Hepatocyte (in vitro differentiated cells): ENCODE data around the gene PLXDC1. TPM values are rescaled to one million over a fixed set of nuclear protein-coding genes. Genes with fewer than 3 reads are reported as not detected.
A peak's percentile ranks its signal among the peaks of the same experiment; 100 is the strongest.
"Not testable (repeated sequence)": the region's sequence is repeated elsewhere in the genome, so short reads cannot be mapped to it uniquely, and the experiment has no call there.

Experiments
- DNase-seq: peaks from one replicate; pipeline ENCODE4 v3.0.0-alpha.2; 2016; ENCODE audit warnings: low spot score
- H2AFZ ChIP-seq: fragments of 200-600 bp; sonication (generic); 2 replicates; pipeline ENCODE4 v1.6.0; 2016; ENCODE audit warnings: antibody characterized with exemption, mild to moderate bottlenecking
- H3K27ac ChIP-seq: fragments of 200-600 bp; sonication (generic); 2 replicates; pipeline ENCODE4 v1.5.1; 2016; ENCODE audit warnings: mild to moderate bottlenecking
- H3K27me3 ChIP-seq: fragments of 200-600 bp; sonication (generic); 2 replicates; pipeline ENCODE4 v1.6.1; 2016
- H3K36me3 ChIP-seq: fragments of 200-600 bp; sonication (generic); replicated peaks from 2 replicates; pipeline ENCODE4 v1.5.1; 2016; ENCODE audit warnings: low read depth; ENCODE audit not compliant: insufficient read depth
- H3K4me1 ChIP-seq: fragments of 200-600 bp; sonication (generic); 2 replicates; pipeline ENCODE4 v1.5.1; 2016; ENCODE audit warnings: mild to moderate bottlenecking, moderate library complexity; ENCODE audit not compliant: insufficient read depth
- H3K4me2 ChIP-seq: fragments of 200-600 bp; sonication (generic); 2 replicates; pipeline ENCODE4 v1.6.0; 2016
- H3K4me3 ChIP-seq: fragments of 200-600 bp; sonication (generic); 2 replicates; pipeline ENCODE4 v1.5.1; 2016; ENCODE audit warnings: mild to moderate bottlenecking
- H3K79me2 ChIP-seq: fragments of 200-600 bp; sonication (generic); 2 replicates; pipeline ENCODE4 v1.6.0; 2017; ENCODE audit warnings: mild to moderate bottlenecking
- H3K9me2 ChIP-seq: fragments of 200-600 bp; sonication (generic); replicated peaks from 2 replicates; pipeline ENCODE4 v1.6.0; 2017; ENCODE audit warnings: mild to moderate bottlenecking; ENCODE audit not compliant: insufficient read depth
- H3K9me3 ChIP-seq: fragments of 200-600 bp; sonication (generic); 2 replicates; pipeline ENCODE4 v1.5.1; 2016; ENCODE audit warnings: low read depth, mild to moderate bottlenecking
- H4K20me1 ChIP-seq: fragments of 200-600 bp; sonication (generic); 2 replicates; pipeline ENCODE4 v1.6.0; 2016; ENCODE audit warnings: mild to moderate bottlenecking; ENCODE audit not compliant: insufficient read depth, poor library complexity, severe bottlenecking
- EZH2 ChIP-seq: fragments of 200-600 bp; sonication (generic); IDR thresholded peaks from 2 replicates; pipeline ENCODE4 v1.6.1; 2016; ENCODE audit warnings: antibody characterized with exemption, mild to moderate bottlenecking, borderline replicate concordance
- EZH2phosphoT487 ChIP-seq: fragments of 200-600 bp; sonication (generic); IDR thresholded peaks from one replicate; pipeline ENCODE4 v1.6.1; 2018; ENCODE audit warnings: antibody characterized with exemption, mild to moderate bottlenecking, low read depth, moderate library complexity; ENCODE audit not compliant: unreplicated experiment, severe bottlenecking
- WGBS: methylation state at CpG from one replicate; pipeline ENCODE4 v1.1.6; 2016; ENCODE audit warnings: low lambda C conversion rate; ENCODE audit errors: missing lambda C conversion rate; 5-methylcytosine and 5-hydroxymethylcytosine counted together
- polyA plus RNA-seq: library from polyadenylated mRNA; unstranded; fragments of >200 nt; fragmentation: Nextera tagmentation; extraction: Ambion mirVana; gene quantifications from 2 replicates; pipeline ENCODE4 v1.2.1, GENCODE V29; 2016
- total RNA-seq: library from RNA; depleted of rRNA; stranded (reverse); fragments of >200 nt; gene quantifications from 2 replicates; pipeline ENCODE4 v1.2.3, GENCODE V29; 2014
- TF ChIP-seq, protein P1 (sequence below): fragments of 200-600 bp; sonication (generic); IDR thresholded peaks from 2 replicates; pipeline ENCODE4 v1.5.1; 2016; ENCODE audit warnings: antibody characterized with exemption, mild to moderate bottlenecking; ENCODE audit not compliant: poor library complexity

PLXDC1 gene
- total and polyA plus RNA-seq, 2 experiments from 2014 or later: 3.9 to 4.1 TPM

- Histone ChIP-seq H3K9me2 (no peaks in the 10 kb centered on the region), H3K4me3 (no peak overlapping the region), H3K4me1 (peaks cover 5% of the 10 kb centered on the region), H3K27me3 (no peaks in the 10 kb centered on the region), H3K79me2 (no peaks in the 10 kb centered on the region), H3K27ac (no peak overlapping the region), H3K9me3 (no peaks in the 10 kb centered on the region), H4K20me1 (no peaks in the 10 kb centered on the region), H2AFZ (no peak overlapping the region), H3K36me3 (no peaks in the 10 kb centered on the region), H3K4me2 (no peak overlapping the region)
- TF ChIP-seq, protein P1, sequence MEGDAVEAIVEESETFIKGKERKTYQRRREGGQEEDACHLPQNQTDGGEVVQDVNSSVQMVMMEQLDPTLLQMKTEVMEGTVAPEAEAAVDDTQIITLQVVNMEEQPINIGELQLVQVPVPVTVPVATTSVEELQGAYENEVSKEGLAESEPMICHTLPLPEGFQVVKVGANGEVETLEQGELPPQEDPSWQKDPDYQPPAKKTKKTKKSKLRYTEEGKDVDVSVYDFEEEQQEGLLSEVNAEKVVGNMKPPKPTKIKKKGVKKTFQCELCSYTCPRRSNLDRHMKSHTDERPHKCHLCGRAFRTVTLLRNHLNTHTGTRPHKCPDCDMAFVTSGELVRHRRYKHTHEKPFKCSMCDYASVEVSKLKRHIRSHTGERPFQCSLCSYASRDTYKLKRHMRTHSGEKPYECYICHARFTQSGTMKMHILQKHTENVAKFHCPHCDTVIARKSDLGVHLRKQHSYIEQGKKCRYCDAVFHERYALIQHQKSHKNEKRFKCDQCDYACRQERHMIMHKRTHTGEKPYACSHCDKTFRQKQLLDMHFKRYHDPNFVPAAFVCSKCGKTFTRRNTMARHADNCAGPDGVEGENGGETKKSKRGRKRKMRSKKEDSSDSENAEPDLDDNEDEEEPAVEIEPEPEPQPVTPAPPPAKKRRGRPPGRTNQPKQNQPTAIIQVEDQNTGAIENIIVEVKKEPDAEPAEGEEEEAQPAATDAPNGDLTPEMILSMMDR: no peak
- TF ChIP-seq EZH2phosphoT487: no peak
- no peak for TF ChIP-seq EZH2
- no peak for DNase-seq
- 81% methylated on average over 12 of the region's 12 CpGs for WGBS
Observed at GRCh38 chr17:39051001-39051585, 100.3 kb downstream of the PLXDC1 start.

GRCh38 chr17:39045948-39046679 lies 105.3 kb downstream of the PLXDC1 start:
- Histone ChIP-seq H3K4me2 (no peak overlapping the region), H3K36me3 (no peaks in the 10 kb centered on the region), H3K9me2 (no peaks in the 10 kb centered on the region), H3K27me3 (no peaks in the 10 kb centered on the region), H4K20me1 (no peaks in the 10 kb centered on the region), H3K4me1 (peaks cover 6% of the 10 kb centered on the region), H3K9me3 (no peaks in the 10 kb centered on the region), H2AFZ (peak overlapping the region; percentile 52), H3K79me2 (no peaks in the 10 kb centered on the region), H3K27ac (peak overlapping the region; percentile 94), H3K4me3 (no peak overlapping the region)
- TF ChIP-seq, protein P1: peak; percentile 30
- no peak for TF ChIP-seq EZH2phosphoT487
- WGBS: 59% methylated on average over 16 of the region's 16 CpGs
- peak; percentile 41 for DNase-seq

DNA sequence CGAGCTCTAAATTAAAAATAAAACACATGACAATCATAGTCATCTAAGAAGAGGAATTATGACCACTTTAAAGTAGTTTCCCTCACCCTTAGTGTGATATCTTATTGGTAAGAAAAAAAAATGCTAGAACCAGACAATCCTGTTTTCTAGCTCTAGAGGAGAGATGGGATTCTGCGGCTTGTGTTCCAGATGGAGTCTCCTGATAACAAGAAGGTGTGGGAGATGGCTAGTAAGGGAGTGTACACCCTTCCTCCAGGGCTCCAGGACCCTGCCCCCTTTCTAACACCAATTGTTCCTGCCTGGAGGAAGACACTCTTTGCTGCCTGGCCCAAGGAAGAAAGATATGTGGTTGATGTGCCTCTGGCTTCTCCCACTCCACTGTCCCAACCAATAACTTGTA lies 115.4 kb downstream of the PLXDC1 start:
- Histone ChIP-seq H3K79me2 (no peaks in the 10 kb centered on the region), H3K27me3 (no peaks in the 10 kb centered on the region), H3K4me1 (no peaks in the 10 kb centered on the region), H3K9me2 (no peaks in the 10 kb centered on the region), H4K20me1 (no peaks in the 10 kb centered on the region), H3K9me3 (no peaks in the 10 kb centered on the region), H3K36me3 (no peaks in the 10 kb centered on the region), H3K4me2 (no peak overlapping the region), H3K27ac (no peak overlapping the region), H3K4me3 (no peak overlapping the region), H2AFZ (no peak overlapping the region)
- TF ChIP-seq EZH2: no peak
- TF ChIP-seq, protein P1: no peak
- TF ChIP-seq EZH2phosphoT487: no peak
- 35% methylated on average over 2 of the region's 2 CpGs for WGBS
- peak; percentile 17 for DNase-seq

GRCh38 chr17:39035578-39035977 lies 115.9 kb downstream of the PLXDC1 start:
- not testable (repeated sequence) for H3K9me2 ChIP-seq, H2AFZ ChIP-seq, H3K4me3 ChIP-seq, H3K27ac ChIP-seq, H3K36me3 ChIP-seq, H4K20me1 ChIP-seq, H3K4me1 ChIP-seq, H3K27me3 ChIP-seq, H3K4me2 ChIP-seq, H3K9me3 ChIP-seq, H3K79me2 ChIP-seq, DNase-seq
- whole genome bisulfite sequencing: 87% methylated on average over 16 of the region's 16 CpGs
